Neural cell (in vitro differentiated cells): ENCODE results near the gene VEPH1. TPM values are rescaled to one million over a fixed set of nuclear protein-coding genes. Genes with fewer than 3 reads are reported as not detected.
"Not testable (repeated sequence)": the region's sequence is repeated elsewhere in the genome, so short reads cannot be mapped to it uniquely, and the experiment has no call there.

Source experiments
- H2AFZ ChIP-seq: fragments of 200-600, 300-800 bp; sonication (generic), shearing (Covaris generic); 2 replicates; pipeline ENCODE4 v1.6.0; 2014; ENCODE audit warnings: low read depth, mild to moderate bottlenecking, antibody characterized with exemption, low read length, moderate library complexity
- H3F3A ChIP-seq: fragments of 200-600 bp; shearing (Covaris generic); 2 replicates; pipeline ENCODE4 v1.6.1; 2016; ENCODE audit warnings: mild to moderate bottlenecking, moderate library complexity, mixed read lengths, antibody characterized with exemption, low read length; ENCODE audit not compliant: insufficient read depth, poor library complexity, severe bottlenecking
- H3K27ac ChIP-seq: fragments of 200-600, 300-800 bp; sonication (generic), shearing (Covaris generic); 2 replicates; pipeline ENCODE4 v1.5.1; 2014; ENCODE audit warnings: mild to moderate bottlenecking, low read length, moderate library complexity
- H3K27me3 ChIP-seq: fragments of 300-800, 200-600 bp; sonication (generic), shearing (Covaris generic); 2 replicates; pipeline ENCODE4 v1.6.0; 2014; ENCODE audit warnings: mild to moderate bottlenecking, low read depth, low read length, moderate library complexity; ENCODE audit not compliant: insufficient read depth
- H3K36me3 ChIP-seq: fragments of 300-800, 200-600 bp; sonication (generic), shearing (Covaris generic); 2 replicates; pipeline ENCODE4 v1.5.1; 2014; ENCODE audit warnings: mild to moderate bottlenecking, antibody characterized with exemption, low read length, moderate library complexity; ENCODE audit not compliant: insufficient read depth
- H3K4me2 ChIP-seq: fragments of 300-800, 200-600 bp; sonication (generic), shearing (Covaris generic); 2 replicates; pipeline ENCODE4 v1.6.0; 2014; ENCODE audit warnings: mild to moderate bottlenecking, low read length
- H3K4me3 ChIP-seq: fragments of 300-800, 200-600 bp; sonication (generic), shearing (Covaris generic); 2 replicates; pipeline ENCODE4 v1.5.1; 2014; ENCODE audit warnings: mild to moderate bottlenecking, low read length, moderate library complexity
- H3K79me2 ChIP-seq: fragments of 200-600 bp; shearing (Covaris generic); replicated peaks from 2 replicates; pipeline ENCODE4 v1.6.0; 2014; ENCODE audit warnings: mild to moderate bottlenecking, low read length, moderate library complexity; ENCODE audit not compliant: insufficient read depth
- H3K9ac ChIP-seq: fragments of 300-800, 200-600 bp; sonication (generic), shearing (Covaris generic); 2 replicates; pipeline ENCODE4 v1.6.1; 2016; ENCODE audit warnings: mild to moderate bottlenecking, low read length, mixed read lengths
- H3K9me2 ChIP-seq: fragments of 200-600 bp; shearing (Covaris generic); 2 replicates; pipeline ENCODE4 v1.6.1; 2016; ENCODE audit warnings: mild to moderate bottlenecking, low read length, mixed read lengths; ENCODE audit not compliant: insufficient read depth
- H3K9me3 ChIP-seq: fragments of 200-600, 300-800 bp; sonication (generic), shearing (Covaris generic); 2 replicates; pipeline ENCODE4 v1.6.1; 2016; ENCODE audit warnings: mild to moderate bottlenecking, mixed run types, low read length, moderate library complexity, mixed read lengths
- H4K20me1 ChIP-seq: fragments of 200-600 bp; shearing (Covaris generic); 2 replicates; pipeline ENCODE4 v1.6.1; 2016; ENCODE audit warnings: mild to moderate bottlenecking, mixed run types; ENCODE audit not compliant: insufficient read depth
- CTCF ChIP-seq: fragments of 450-650 bp; IDR thresholded peaks from 2 replicates; pipeline ENCODE4 v1.5.1; 2014; ENCODE audit warnings: antibody characterized with exemption, mild to moderate bottlenecking, moderate library complexity; ENCODE audit not compliant: poor library complexity, severe bottlenecking
- EP300 ChIP-seq: fragments of 450-650 bp; conservative IDR thresholded peaks from 2 replicates; pipeline ENCODE4 v1.6.1; 2014; ENCODE audit warnings: antibody characterized with exemption, mild to moderate bottlenecking, moderate library complexity; ENCODE audit not compliant: poor library complexity, severe bottlenecking
- EZH2 ChIP-seq: fragments of 200-600, 300-800 bp; shearing (Covaris generic), sonication (generic); IDR thresholded peaks from 2 replicates; pipeline ENCODE4 v1.6.1; 2014; ENCODE audit warnings: antibody characterized with exemption, low read length, borderline replicate concordance, mild to moderate bottlenecking; ENCODE audit not compliant: insufficient read depth, poor library complexity, severe bottlenecking
- MXI1 ChIP-seq: fragments of 450-650 bp; conservative IDR thresholded peaks from 2 replicates; pipeline ENCODE4 v1.6.1; 2014; ENCODE audit warnings: antibody characterized with exemption, mild to moderate bottlenecking; ENCODE audit not compliant: poor library complexity, severe bottlenecking
- POLR2AphosphoS5 ChIP-seq: IDR thresholded peaks from 2 replicates; pipeline ENCODE4 v1.6.1; 2012
- RAD21 ChIP-seq: fragments of 450-650 bp; conservative IDR thresholded peaks from 2 replicates; pipeline ENCODE4 v1.6.1; 2014; ENCODE audit warnings: antibody characterized with exemption, mild to moderate bottlenecking, moderate library complexity
- REST ChIP-seq: IDR thresholded peaks from 2 replicates; pipeline ENCODE4 v1.6.1; 2012; ENCODE audit warnings: borderline replicate concordance
- SMC3 ChIP-seq: fragments of 450-650 bp; conservative IDR thresholded peaks from 2 replicates; pipeline ENCODE4 v1.6.1; 2014; ENCODE audit warnings: antibody characterized with exemption, mild to moderate bottlenecking, moderate library complexity; ENCODE audit not compliant: poor library complexity
- TAF1 ChIP-seq: IDR thresholded peaks from 2 replicates; pipeline ENCODE4 v1.6.1; 2012; ENCODE audit warnings: low read depth
- polyA plus RNA-seq: library from polyadenylated mRNA; depleted of rRNA; stranded (reverse); fragments of >200 nt; gene quantifications from 2 replicates; pipeline ENCODE4 v1.2.3, GENCODE V29; 2014

Gene VEPH1
- polyA plus RNA-seq, 1 donor from 2014 or later: 0.89 TPM

- no peak overlapping the region for H3K9ac ChIP-seq
- H3K27ac ChIP-seq: no peak overlapping the region
- no peaks in the 10 kb centered on the region for H3K27me3 ChIP-seq
- no peak overlapping the region for H3K4me3 ChIP-seq
- no peaks in the 10 kb centered on the region for H3K9me2 ChIP-seq
- no peak overlapping the region for H3K4me2 ChIP-seq
- H3F3A ChIP-seq: no peaks in the 10 kb centered on the region
- no peaks in the 10 kb centered on the region for H4K20me1 ChIP-seq
- H2AFZ ChIP-seq: no peak overlapping the region
- H3K36me3 ChIP-seq: no peaks in the 10 kb centered on the region
- H3K9me3 ChIP-seq: no peaks in the 10 kb centered on the region
- no peaks in the 10 kb centered on the region for H3K79me2 ChIP-seq
- no peak for TF ChIP-seq POLR2AphosphoS5
- TF ChIP-seq EP300: no peak
- TF ChIP-seq TAF1: no peak
- no peak for TF ChIP-seq EZH2
- TF ChIP-seq SMC3: no peak
- no peak for TF ChIP-seq REST
- TF ChIP-seq MXI1: no peak
- no peak for TF ChIP-seq CTCF
- no peak for TF ChIP-seq RAD21
Measured at GRCh38 chr3:157327837-157328236, 175.4 kb downstream of the VEPH1 start.

GRCh38 chr3:157327018-157327417 is 176.2 kb downstream of the VEPH1 start:
- no peaks in the 10 kb centered on the region for H3K79me2 ChIP-seq
- no peak overlapping the region for H3K4me3 ChIP-seq
- H3F3A ChIP-seq: no peaks in the 10 kb centered on the region
- no peaks in the 10 kb centered on the region for H3K36me3 ChIP-seq
- no peak overlapping the region for H3K4me2 ChIP-seq
- no peaks in the 10 kb centered on the region for H3K27me3 ChIP-seq
- no peaks in the 10 kb centered on the region for H3K9me3 ChIP-seq
- H2AFZ ChIP-seq: no peak overlapping the region
- no peaks in the 10 kb centered on the region for H3K9me2 ChIP-seq
- TF ChIP-seq EP300 (no peak), MXI1 (no peak), POLR2AphosphoS5 (no peak), REST (no peak), EZH2 (no peak), CTCF (no peak), TAF1 (no peak), SMC3 (no peak), RAD21 (no peak)
- no peaks in the 10 kb centered on the region for H4K20me1 ChIP-seq
- H3K27ac ChIP-seq: no peak overlapping the region
- no peak overlapping the region for H3K9ac ChIP-seq

- H3K4me2 ChIP-seq, H3K36me3 ChIP-seq, H3K4me3 ChIP-seq, H3K79me2 ChIP-seq, H3K27ac ChIP-seq, H3K27me3 ChIP-seq, H2AFZ ChIP-seq, H3K9me3 ChIP-seq, H3F3A ChIP-seq, H4K20me1 ChIP-seq, H3K9me2 ChIP-seq, H3K9ac ChIP-seq: not testable (repeated sequence)
Measured at GRCh38 chr3:157324869-157325268, 178.3 kb downstream of the VEPH1 start.
